ENCODE results near the gene MYO18B. TPM values are rescaled to one million over a fixed set of nuclear protein-coding genes. Genes with fewer than 3 reads are reported as not detected.

The MYO18B gene
- total RNA-seq, 2 experiments from 2014 or later, result 0.11 to 0.22 TPM

DNA sequence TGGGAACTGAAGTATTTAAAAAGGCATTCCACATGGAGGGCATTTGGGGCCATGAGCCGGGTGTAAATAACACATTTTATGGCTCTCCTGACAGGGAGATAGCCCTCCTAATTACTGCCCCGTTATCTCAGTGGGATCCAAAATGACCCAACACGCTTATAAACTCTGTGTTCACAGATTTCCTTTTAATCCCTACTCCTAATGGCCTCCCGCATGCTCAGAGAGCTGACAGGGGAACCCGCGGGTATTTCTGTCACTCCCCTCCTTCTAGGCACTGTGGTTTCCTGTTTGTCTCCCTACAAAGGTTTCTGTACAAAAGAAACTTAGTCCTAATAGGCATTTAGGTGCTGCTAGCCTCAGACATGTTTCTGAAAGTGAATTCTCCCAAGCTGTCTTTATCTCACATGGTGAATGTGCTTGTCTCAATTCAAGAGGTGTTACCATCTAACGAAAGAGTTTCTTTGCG lies 224.5 kb downstream of the MYO18B start:
- H3K9me3 ChIP-seq (ENCODE audit: control insufficient read depth in 1 of 2, insufficient read depth in 1 of 2, low read length in 2 of 2), result no peaks in the 10 kb centered on the region
- H3K27me3 Mint-ChIP-seq, result peaks cover 7% of the 10 kb centered on the region
- ATAC-seq (ENCODE audit: poor library complexity), result no peak
- POLR2A ChIA-PET, result no interaction called here
- no peaks in the 10 kb centered on the region for H3K36me3 Mint-ChIP-seq (ENCODE audit: low read depth)
- peaks cover 5% of the 10 kb centered on the region for H3K4me1 ChIP-seq (ENCODE audit: insufficient read depth, low read length)
- H3K4me3 ChIP-seq (ENCODE audit: low read length), result no peak overlapping the region
- peak in 1 of 14 experiments; percentile 5 for DNase-seq
- peaks cover 6% of the 10 kb centered on the region for H3K9me3 Mint-ChIP-seq
- H3K27me3 ChIP-seq (ENCODE audit: control insufficient read depth in 1 of 2, insufficient read depth in 2 of 2, low read length in 2 of 2), result peaks cover 0 to 4% of the 10 kb centered on the region in 2 experiments
- H3K27ac ChIP-seq (ENCODE audit: low read depth in 1 of 2, low read length in 2 of 2), result no peak overlapping the region
- intact Hi-C loops (cut with DNase I, micrococcal nuclease), result no loop called here
- H3K4me3 Mint-ChIP-seq, result no peak overlapping the region
- H3K4me1 Mint-ChIP-seq (ENCODE audit: low read depth), result peaks cover 24% of the 10 kb centered on the region
- CTCF ChIA-PET, result no interaction called here
- no peaks in the 10 kb centered on the region for H3K36me3 ChIP-seq (ENCODE audit: insufficient read depth, low read length)
- H3K27ac Mint-ChIP-seq, result no peak overlapping the region
- TF ChIP-seq, protein P1, sequence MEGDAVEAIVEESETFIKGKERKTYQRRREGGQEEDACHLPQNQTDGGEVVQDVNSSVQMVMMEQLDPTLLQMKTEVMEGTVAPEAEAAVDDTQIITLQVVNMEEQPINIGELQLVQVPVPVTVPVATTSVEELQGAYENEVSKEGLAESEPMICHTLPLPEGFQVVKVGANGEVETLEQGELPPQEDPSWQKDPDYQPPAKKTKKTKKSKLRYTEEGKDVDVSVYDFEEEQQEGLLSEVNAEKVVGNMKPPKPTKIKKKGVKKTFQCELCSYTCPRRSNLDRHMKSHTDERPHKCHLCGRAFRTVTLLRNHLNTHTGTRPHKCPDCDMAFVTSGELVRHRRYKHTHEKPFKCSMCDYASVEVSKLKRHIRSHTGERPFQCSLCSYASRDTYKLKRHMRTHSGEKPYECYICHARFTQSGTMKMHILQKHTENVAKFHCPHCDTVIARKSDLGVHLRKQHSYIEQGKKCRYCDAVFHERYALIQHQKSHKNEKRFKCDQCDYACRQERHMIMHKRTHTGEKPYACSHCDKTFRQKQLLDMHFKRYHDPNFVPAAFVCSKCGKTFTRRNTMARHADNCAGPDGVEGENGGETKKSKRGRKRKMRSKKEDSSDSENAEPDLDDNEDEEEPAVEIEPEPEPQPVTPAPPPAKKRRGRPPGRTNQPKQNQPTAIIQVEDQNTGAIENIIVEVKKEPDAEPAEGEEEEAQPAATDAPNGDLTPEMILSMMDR (IDR thresholded peaks at IDR 0.05), result no peak

DNA sequence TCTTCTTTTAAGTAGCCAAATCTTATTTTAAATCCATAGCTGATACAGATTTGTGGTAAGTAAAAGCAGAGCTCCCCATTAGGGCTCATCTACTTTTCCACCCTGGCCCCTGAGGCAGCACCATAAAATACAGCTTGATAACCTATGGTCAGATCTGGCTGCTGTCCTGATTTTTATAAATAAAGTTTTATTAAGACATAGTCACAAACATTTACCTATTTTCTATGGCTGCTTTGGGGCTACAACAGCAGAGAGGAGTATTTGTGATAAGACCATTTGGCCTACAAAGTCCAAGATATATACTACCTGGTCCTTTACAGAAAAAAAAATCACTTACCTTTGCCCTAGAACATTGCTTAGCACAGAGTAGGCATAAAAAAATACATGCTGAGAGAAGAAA lies 227.3 kb downstream of the MYO18B start:
- Mint-ChIP-seq H3K36me3 (ENCODE audit: low read depth) (no peaks in the 10 kb centered on the region), H3K9me3 (no peaks in the 10 kb centered on the region), H3K27ac (no peak overlapping the region), H3K4me1 (ENCODE audit: low read depth) (peaks cover 18% of the 10 kb centered on the region), H3K27me3 (peaks cover 7% of the 10 kb centered on the region), H3K4me3 (no peak overlapping the region)
- Histone ChIP-seq H3K36me3 (ENCODE audit: insufficient read depth, low read length) (no peaks in the 10 kb centered on the region), H3K4me1 (ENCODE audit: insufficient read depth, low read length) (peaks cover 3% of the 10 kb centered on the region), H3K4me3 (ENCODE audit: low read length) (no peak overlapping the region), H3K27me3 (ENCODE audit: control insufficient read depth in 1 of 2, insufficient read depth in 2 of 2, low read length in 2 of 2) (peaks cover 0 to 4% of the 10 kb centered on the region in 2 experiments), H3K9me3 (ENCODE audit: control insufficient read depth in 1 of 2, insufficient read depth in 1 of 2, low read length in 2 of 2) (no peaks in the 10 kb centered on the region), H3K27ac (ENCODE audit: low read depth in 1 of 2, low read length in 2 of 2) (no peak overlapping the region)
- TF ChIP-seq, protein P1 (IDR thresholded peaks at IDR 0.05), result no peak
- CTCF ChIA-PET, result no interaction called here
- ATAC-seq (ENCODE audit: poor library complexity) (no peak), DNase-seq (no peak)
- POLR2A ChIA-PET, result no interaction called here
- intact Hi-C loops (cut with DNase I, micrococcal nuclease), result no loop called here

DNA sequence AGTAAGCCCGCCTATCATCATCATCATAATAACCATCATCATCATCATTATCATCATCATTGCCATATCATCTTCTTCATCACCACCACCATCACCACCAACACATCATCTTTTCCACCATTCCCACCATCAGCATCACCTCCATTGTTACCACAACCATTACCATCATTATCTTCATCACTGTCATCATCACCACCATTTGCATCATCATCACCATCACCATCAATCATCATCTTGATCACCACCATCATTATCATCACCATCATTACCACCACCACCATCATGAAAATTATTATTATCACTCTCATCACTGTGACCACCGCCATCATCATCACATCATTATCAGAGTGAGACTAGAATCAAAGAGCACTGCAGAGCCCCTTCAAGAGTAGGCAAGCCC lies 227.9 kb downstream of the MYO18B start:
- Mint-ChIP-seq H3K27me3 (peaks cover 7% of the 10 kb centered on the region), H3K36me3 (ENCODE audit: low read depth) (no peaks in the 10 kb centered on the region), H3K4me3 (no peak overlapping the region), H3K9me3 (no peaks in the 10 kb centered on the region), H3K4me1 (ENCODE audit: low read depth) (peaks cover 18% of the 10 kb centered on the region), H3K27ac (no peak overlapping the region)
- H3K4me1 ChIP-seq (ENCODE audit: insufficient read depth, low read length), result peaks cover 3% of the 10 kb centered on the region
- no peak overlapping the region for H3K27ac ChIP-seq (ENCODE audit: low read depth in 1 of 2, low read length in 2 of 2)
- TF ChIP-seq, protein P1 (IDR thresholded peaks at IDR 0.05), result no peak
- intact Hi-C loops (cut with DNase I, micrococcal nuclease), result no loop called here
- ATAC-seq (ENCODE audit: poor library complexity) (no peak), DNase-seq (no peak)
- ChIA-PET CTCF (no interaction called here), POLR2A (no interaction called here)
- H3K36me3 ChIP-seq (ENCODE audit: insufficient read depth, low read length), result no peaks in the 10 kb centered on the region
- no peak overlapping the region for H3K4me3 ChIP-seq (ENCODE audit: low read length)
- peaks cover 0 to 4% of the 10 kb centered on the region in 2 experiments for H3K27me3 ChIP-seq (ENCODE audit: control insufficient read depth in 1 of 2, insufficient read depth in 2 of 2, low read length in 2 of 2)
- H3K9me3 ChIP-seq (ENCODE audit: control insufficient read depth in 1 of 2, insufficient read depth in 1 of 2, low read length in 2 of 2), result no peaks in the 10 kb centered on the region

Data from CD4-positive, alpha-beta T cell (primary cell).